ENCODE measurements around the gene FGF14.

DNA sequence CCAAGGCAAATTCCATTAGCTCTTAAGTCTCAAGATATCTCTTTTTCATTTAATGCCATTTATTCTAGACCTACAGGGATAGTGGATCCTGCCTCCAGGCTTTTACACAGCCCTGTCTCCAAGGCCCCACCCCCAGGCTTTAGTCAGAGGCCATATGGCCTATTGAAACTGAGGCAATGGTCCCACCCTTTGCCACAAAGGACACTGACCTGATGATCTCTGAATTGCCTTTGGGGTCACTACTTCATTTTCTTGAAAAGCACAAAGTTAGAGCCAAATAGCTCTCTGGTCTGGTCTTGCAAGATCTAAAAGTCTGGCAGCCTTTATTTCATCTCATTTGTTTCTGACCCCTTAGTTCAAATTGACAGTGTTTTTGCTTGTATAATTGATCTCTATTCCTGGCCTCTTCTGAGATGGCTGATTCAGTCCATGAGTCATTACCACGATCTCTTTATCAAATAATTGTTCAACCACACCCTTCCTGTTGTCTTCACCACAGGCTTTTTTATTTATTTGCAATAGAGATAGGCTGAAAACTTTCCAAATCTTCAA is 209.8 kb downstream of the FGF14 start:
- TF ChIP-seq SUZ12 (IDR thresholded peaks at IDR 0.05; ENCODE audit: extremely low read depth, insufficient read depth, insufficient read length) (no peak), ZNF274 (IDR thresholded peaks at IDR 0.05; ENCODE audit: low read depth, low read length) (no peak), YY1 (IDR thresholded peaks at IDR 0.05; ENCODE audit: insufficient read depth, insufficient read length) (no peak)
